ENCODE measurements around the gene CTNNA1.
"Not testable (repeated sequence)": the region's sequence is repeated elsewhere in the genome, so short reads cannot be mapped to it uniquely, and the experiment has no call there.

The CTNNA1 gene

DNA sequence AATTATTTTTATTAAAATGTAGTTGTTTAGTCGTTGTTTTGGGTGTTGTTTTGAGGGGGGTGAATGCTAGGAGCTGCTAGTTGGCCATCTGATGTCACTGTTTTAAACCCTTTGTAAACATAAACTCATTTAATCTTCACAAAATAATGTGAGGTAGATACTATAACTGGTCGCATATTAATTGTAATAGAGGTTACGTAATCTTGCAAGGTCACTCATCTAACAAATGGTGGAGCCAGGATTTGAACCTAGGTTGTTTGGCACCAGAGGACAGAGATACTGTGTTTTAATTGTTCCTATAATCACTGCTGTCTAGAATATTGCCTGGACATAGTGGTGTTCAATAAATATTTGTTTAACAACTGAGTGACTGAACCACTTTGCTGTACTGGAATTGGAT lies 67.5 kb downstream of the CTNNA1 start:
- peaks cover 3 to 32% (median 18%) of the 10 kb centered on the region in 5 donors for H3K36me3 ChIP-seq (ENCODE audit: control insufficient read depth in 5 of 5, insufficient read depth in 5 of 5, low read length in 5 of 5)
- H3K4me1 ChIP-seq (ENCODE audit: control insufficient read depth in 5 of 5, insufficient read depth in 5 of 5, low read length in 5 of 5), result peaks cover 0 to 19% (median 16%) of the 10 kb centered on the region in 5 donors
- no peaks in the 10 kb centered on the region for H3K27me3 ChIP-seq (ENCODE audit: control insufficient read depth in 5 of 5, insufficient read depth in 4 of 5, low read length in 5 of 5)
- no peaks in the 10 kb centered on the region for H3K9me3 ChIP-seq (ENCODE audit: control insufficient read depth in 5 of 5, low read length in 5 of 5)
- no peak overlapping the region for H3K9ac ChIP-seq (ENCODE audit: low read length in 5 of 5)
- H3K4me3 ChIP-seq (ENCODE audit: low read depth in 1 of 5, low read length in 5 of 5), result no peak overlapping the region
- H3K27ac ChIP-seq (ENCODE audit: low read depth, low read length), result no peak overlapping the region

DNA sequence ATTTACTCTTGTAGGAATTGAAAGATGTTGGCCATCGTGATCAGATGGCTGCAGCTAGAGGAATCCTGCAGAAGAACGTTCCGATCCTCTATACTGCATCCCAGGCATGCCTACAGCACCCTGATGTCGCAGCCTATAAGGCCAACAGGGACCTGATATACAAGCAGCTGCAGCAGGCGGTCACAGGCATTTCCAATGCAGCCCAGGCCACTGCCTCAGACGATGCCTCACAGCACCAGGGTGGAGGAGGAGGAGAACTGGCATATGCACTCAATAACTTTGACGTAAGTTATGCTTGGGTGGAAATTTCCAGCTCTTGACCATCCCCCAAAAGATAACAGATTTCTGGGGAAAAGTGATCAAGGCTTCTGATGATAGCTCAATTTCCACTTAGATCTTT lies 71.3 kb downstream of the CTNNA1 start:
- H3K27me3 ChIP-seq (ENCODE audit: control insufficient read depth in 5 of 5, insufficient read depth in 4 of 5, low read length in 5 of 5), result no peaks in the 10 kb centered on the region
- H3K9me3 ChIP-seq (ENCODE audit: control insufficient read depth in 5 of 5, low read length in 5 of 5), result no peaks in the 10 kb centered on the region
- peaks cover 0 to 22% (median 13%) of the 10 kb centered on the region in 5 donors for H3K4me1 ChIP-seq (ENCODE audit: control insufficient read depth in 5 of 5, insufficient read depth in 5 of 5, low read length in 5 of 5)
- H3K27ac ChIP-seq (ENCODE audit: low read depth, low read length), result peak overlapping the region; percentile 48
- peaks cover 15 to 40% (median 26%) of the 10 kb centered on the region in 5 donors for H3K36me3 ChIP-seq (ENCODE audit: control insufficient read depth in 5 of 5, insufficient read depth in 5 of 5, low read length in 5 of 5)
- no peak overlapping the region for H3K4me3 ChIP-seq (ENCODE audit: low read depth in 1 of 5, low read length in 5 of 5)
- no peak overlapping the region for H3K9ac ChIP-seq (ENCODE audit: low read length in 5 of 5)

DNA sequence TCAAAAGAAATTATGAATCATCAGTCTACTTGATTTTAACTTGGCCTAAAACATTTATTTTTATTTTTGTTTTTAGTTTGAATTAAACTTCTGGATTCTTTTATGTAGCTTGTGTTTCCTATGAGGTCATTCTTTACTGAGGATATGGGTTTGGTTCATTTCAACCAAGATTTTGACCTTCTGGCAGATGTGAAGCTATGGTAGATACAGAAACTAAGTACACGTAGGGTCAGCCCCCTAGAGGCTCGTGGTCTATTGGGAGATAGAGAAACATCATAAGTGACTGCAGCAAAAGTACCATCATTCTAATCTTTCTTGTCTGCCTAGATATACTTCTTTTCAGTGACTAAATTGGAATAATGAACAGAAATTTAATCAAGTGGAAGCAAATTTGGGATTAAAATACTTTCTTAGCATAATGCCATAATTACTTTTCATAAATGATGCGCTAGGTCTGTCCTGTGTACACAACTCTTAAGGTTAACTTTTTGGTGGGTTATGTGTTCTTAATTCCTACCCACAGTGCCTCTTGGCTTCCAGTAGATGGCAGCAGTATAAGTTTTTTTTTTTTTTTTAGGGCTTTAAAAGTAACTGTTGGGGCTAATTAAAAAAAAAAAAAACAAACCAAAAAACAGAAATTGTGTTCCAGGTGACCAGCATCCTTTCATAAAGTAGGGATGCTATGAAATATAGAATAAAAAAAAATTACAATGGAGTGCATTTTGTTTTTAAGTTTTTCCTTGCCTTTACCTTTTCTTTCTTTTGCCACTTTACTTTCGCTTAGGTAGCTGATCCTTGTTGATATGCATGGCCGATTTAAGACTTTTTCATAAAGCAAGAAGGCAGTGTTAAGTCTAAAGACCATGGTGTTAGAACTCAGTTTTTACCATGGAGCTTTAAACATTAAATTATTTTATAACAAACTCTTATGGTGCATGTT lies 72.0 kb downstream of the CTNNA1 start:
- H3K9me3 ChIP-seq (ENCODE audit: control insufficient read depth in 5 of 5, low read length in 5 of 5), result no peaks in the 10 kb centered on the region
- no peak overlapping the region for H3K9ac ChIP-seq (ENCODE audit: low read length in 5 of 5)
- H3K4me3 ChIP-seq (ENCODE audit: low read depth in 1 of 5, low read length in 5 of 5), result no peak overlapping the region
- H3K4me1 ChIP-seq (ENCODE audit: control insufficient read depth in 5 of 5, insufficient read depth in 5 of 5, low read length in 5 of 5), result peaks cover 0 to 22% (median 11%) of the 10 kb centered on the region in 5 donors
- peak overlapping the region; percentile 48 for H3K27ac ChIP-seq (ENCODE audit: low read depth, low read length)
- H3K36me3 ChIP-seq (ENCODE audit: control insufficient read depth in 5 of 5, insufficient read depth in 5 of 5, low read length in 5 of 5), result peaks cover 16 to 38% (median 25%) of the 10 kb centered on the region in 5 donors
- no peaks in the 10 kb centered on the region for H3K27me3 ChIP-seq (ENCODE audit: control insufficient read depth in 5 of 5, insufficient read depth in 4 of 5, low read length in 5 of 5)

DNA sequence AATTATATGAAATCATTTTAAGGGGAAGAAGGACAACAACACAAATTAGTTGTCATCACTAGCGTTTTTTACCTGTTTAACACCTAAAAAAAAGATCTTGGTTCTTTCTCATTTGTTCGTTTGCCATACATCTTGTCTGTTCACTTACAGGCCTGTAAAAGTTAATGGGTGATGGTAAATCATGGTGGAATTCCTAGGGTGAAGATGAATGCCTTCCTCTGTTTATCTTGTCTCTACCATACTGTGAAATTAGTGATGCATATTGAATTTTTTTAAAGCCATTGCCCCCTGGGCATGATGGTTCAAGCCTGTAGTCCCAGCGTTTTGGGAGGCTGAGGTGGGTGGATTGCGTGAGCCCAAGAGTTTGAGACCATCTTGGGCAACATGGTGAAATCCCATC lies 75.3 kb downstream of the CTNNA1 start:
- Histone ChIP-seq H3K9ac (ENCODE audit: low read length in 5 of 5) (no peak overlapping the region), H3K4me1 (ENCODE audit: control insufficient read depth in 5 of 5, insufficient read depth in 5 of 5, low read length in 5 of 5) (peaks cover 0 to 21% (median 4%) of the 10 kb centered on the region in 5 donors), H3K27me3 (ENCODE audit: control insufficient read depth in 5 of 5, insufficient read depth in 4 of 5, low read length in 5 of 5) (no peaks in the 10 kb centered on the region), H3K4me3 (ENCODE audit: low read depth in 1 of 5, low read length in 5 of 5) (no peak overlapping the region), H3K36me3 (ENCODE audit: control insufficient read depth in 5 of 5, insufficient read depth in 5 of 5, low read length in 5 of 5) (peaks cover 16 to 36% (median 24%) of the 10 kb centered on the region in 5 donors), H3K9me3 (ENCODE audit: control insufficient read depth in 5 of 5, low read length in 5 of 5) (no peaks in the 10 kb centered on the region), H3K27ac (ENCODE audit: low read depth, low read length) (peak overlapping the region; percentile 4)

DNA sequence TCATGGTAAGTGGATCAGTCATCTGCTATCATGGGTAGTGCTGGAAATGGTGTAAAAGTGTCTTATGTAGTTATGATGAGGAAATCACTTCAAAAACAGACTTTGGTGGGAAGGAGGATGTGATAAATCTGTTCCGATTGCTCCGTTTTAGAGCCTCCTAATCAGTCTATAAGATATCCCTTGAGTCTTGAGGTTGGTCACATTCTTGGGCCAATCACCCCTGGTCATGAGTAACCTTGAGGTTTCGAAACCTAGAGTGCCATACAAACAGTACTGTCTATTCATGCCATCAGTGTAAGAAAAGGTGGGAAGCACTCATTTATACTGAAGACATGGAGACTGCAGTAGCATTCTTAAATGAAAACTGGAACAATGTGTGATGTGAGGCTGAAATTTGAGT lies 76.1 kb downstream of the CTNNA1 start:
- H3K36me3 ChIP-seq (ENCODE audit: control insufficient read depth in 5 of 5, insufficient read depth in 5 of 5, low read length in 5 of 5), result peaks cover 16 to 32% (median 24%) of the 10 kb centered on the region in 5 donors
- H3K9ac ChIP-seq (ENCODE audit: low read length in 5 of 5), result no peak overlapping the region
- peaks cover 0 to 21% (median 3%) of the 10 kb centered on the region in 5 donors for H3K4me1 ChIP-seq (ENCODE audit: control insufficient read depth in 5 of 5, insufficient read depth in 5 of 5, low read length in 5 of 5)
- H3K27me3 ChIP-seq (ENCODE audit: control insufficient read depth in 5 of 5, insufficient read depth in 4 of 5, low read length in 5 of 5), result no peaks in the 10 kb centered on the region
- H3K4me3 ChIP-seq (ENCODE audit: low read depth in 1 of 5, low read length in 5 of 5), result no peak overlapping the region
- no peak overlapping the region for H3K27ac ChIP-seq (ENCODE audit: low read depth, low read length)
- no peaks in the 10 kb centered on the region for H3K9me3 ChIP-seq (ENCODE audit: control insufficient read depth in 5 of 5, low read length in 5 of 5)

DNA sequence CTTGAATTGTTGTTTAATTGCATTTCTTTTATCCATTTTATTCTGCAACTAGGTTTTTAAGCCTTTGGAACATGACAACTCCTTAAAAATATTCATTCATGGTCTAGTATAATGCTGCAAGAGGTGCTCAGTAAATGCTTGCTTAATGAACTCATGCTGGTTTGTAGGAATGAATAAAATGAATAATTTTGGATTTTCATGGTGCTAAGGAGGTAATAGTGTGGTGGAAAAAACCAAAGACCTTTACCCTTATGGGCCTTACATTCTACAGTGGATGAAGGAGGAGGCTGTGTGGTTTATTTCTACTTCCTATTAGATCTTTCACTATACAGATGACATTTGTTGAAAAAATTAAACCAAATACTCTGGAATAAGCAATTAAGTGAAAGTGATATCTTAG lies 78.5 kb downstream of the CTNNA1 start:
- Histone ChIP-seq H3K9ac (ENCODE audit: low read length in 5 of 5) (no peak overlapping the region), H3K27me3 (ENCODE audit: control insufficient read depth in 5 of 5, insufficient read depth in 4 of 5, low read length in 5 of 5) (no peaks in the 10 kb centered on the region), H3K36me3 (ENCODE audit: control insufficient read depth in 5 of 5, insufficient read depth in 5 of 5, low read length in 5 of 5) (peaks cover 15 to 22% (median 20%) of the 10 kb centered on the region in 5 donors), H3K27ac (ENCODE audit: low read depth, low read length) (no peak overlapping the region), H3K9me3 (ENCODE audit: control insufficient read depth in 5 of 5, low read length in 5 of 5) (no peaks in the 10 kb centered on the region), H3K4me1 (ENCODE audit: control insufficient read depth in 5 of 5, insufficient read depth in 5 of 5, low read length in 5 of 5) (peaks cover 0 to 21% (median 0%) of the 10 kb centered on the region in 5 donors), H3K4me3 (ENCODE audit: low read depth in 1 of 5, low read length in 5 of 5) (no peak overlapping the region)

DNA sequence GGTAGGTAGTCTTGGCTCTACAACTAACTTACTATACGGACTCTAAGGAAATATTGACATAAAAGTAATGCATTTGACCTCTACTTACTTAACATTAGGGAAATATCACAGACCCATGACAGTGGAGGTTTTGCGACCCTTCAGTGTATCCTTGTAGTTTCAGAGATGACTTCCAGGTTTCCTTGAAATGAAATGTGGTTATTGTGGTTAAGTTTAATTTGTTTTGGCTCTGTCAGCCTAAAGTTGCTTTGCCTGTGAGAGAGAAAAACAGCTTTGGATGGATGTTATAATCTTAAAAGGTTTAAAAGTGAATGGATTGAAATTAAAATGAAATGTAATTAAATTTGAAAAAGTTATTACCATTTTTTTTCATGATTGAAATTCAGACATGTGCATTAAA lies 79.0 kb downstream of the CTNNA1 start:
- Histone ChIP-seq H3K4me1 (ENCODE audit: control insufficient read depth in 5 of 5, insufficient read depth in 5 of 5, low read length in 5 of 5) (peaks cover 0 to 21% (median 0%) of the 10 kb centered on the region in 5 donors), H3K9ac (ENCODE audit: low read length in 5 of 5) (no peak overlapping the region), H3K9me3 (ENCODE audit: control insufficient read depth in 5 of 5, low read length in 5 of 5) (no peaks in the 10 kb centered on the region), H3K4me3 (ENCODE audit: low read depth in 1 of 5, low read length in 5 of 5) (no peak overlapping the region), H3K27me3 (ENCODE audit: control insufficient read depth in 5 of 5, insufficient read depth in 4 of 5, low read length in 5 of 5) (no peaks in the 10 kb centered on the region), H3K27ac (ENCODE audit: low read depth, low read length) (no peak overlapping the region), H3K36me3 (ENCODE audit: control insufficient read depth in 5 of 5, insufficient read depth in 5 of 5, low read length in 5 of 5) (peaks cover 12 to 20% (median 17%) of the 10 kb centered on the region in 5 donors)

DNA sequence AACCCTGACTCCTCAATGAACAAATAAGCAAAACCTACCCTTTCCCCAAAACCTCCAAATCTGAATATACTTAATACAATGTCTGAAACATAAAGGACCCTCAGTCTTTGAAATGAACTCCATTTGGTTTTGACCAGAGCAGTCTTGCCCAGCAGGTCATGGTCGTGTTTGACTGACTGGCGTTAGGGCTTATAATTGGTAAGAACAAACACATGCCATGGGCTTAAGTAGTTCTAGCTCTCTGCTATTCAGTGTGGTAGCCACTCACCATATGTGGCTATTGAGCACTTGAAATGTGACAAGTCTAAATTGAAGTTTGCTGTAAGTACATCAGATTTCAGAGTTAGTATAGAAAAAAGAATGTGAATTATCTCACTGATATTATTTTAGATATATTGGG lies 79.9 kb downstream of the CTNNA1 start:
- H3K9me3 ChIP-seq (ENCODE audit: control insufficient read depth in 5 of 5, low read length in 5 of 5), result no peaks in the 10 kb centered on the region
- H3K9ac ChIP-seq (ENCODE audit: low read length in 5 of 5), result no peak overlapping the region
- peaks cover 6 to 15% (median 13%) of the 10 kb centered on the region in 5 donors for H3K36me3 ChIP-seq (ENCODE audit: control insufficient read depth in 5 of 5, insufficient read depth in 5 of 5, low read length in 5 of 5)
- peaks cover 0 to 17% (median 0%) of the 10 kb centered on the region in 5 donors for H3K4me1 ChIP-seq (ENCODE audit: control insufficient read depth in 5 of 5, insufficient read depth in 5 of 5, low read length in 5 of 5)
- H3K27me3 ChIP-seq (ENCODE audit: control insufficient read depth in 5 of 5, insufficient read depth in 4 of 5, low read length in 5 of 5), result no peaks in the 10 kb centered on the region
- no peak overlapping the region for H3K27ac ChIP-seq (ENCODE audit: low read depth, low read length)
- no peak overlapping the region for H3K4me3 ChIP-seq (ENCODE audit: low read depth in 1 of 5, low read length in 5 of 5)

DNA sequence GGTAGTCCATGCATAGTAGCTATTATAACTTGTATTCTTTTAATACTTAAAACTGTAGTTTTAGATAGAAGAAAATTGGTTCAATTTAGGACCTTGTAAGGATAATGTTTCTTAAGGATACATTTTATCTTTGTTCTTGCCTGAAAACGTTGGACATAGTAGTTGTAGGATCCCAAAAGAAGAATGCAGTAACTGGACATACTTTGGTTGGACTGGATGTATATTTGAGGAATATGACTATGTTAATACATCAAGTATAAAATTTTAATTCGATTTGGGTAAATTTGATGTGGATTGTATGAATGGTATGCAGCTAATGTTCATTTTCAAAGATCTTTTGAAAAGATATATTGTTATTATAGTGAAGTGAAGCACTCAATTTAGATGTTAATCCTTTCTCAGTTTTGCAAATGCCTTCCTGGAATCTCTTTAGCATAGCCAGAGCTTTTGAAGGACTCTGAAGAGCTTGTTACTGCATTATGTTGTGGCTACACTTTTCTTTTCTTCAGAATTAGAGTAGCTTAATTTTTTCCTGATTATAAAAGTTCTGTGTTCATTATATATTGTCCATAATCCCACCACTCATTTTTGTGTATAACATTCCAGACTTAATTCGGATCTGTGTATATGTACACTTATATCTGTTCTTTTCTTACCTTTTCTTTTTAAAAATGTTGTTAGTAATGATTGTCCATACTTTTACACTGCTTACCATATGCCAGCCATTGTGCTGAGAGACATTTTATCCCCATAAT lies 80.7 kb downstream of the CTNNA1 start:
- H3K9ac ChIP-seq (ENCODE audit: low read length in 5 of 5), result no peak overlapping the region
- H3K4me3 ChIP-seq (ENCODE audit: low read depth in 1 of 5, low read length in 5 of 5), result no peak overlapping the region
- H3K36me3 ChIP-seq (ENCODE audit: control insufficient read depth in 5 of 5, insufficient read depth in 5 of 5, low read length in 5 of 5), result peaks cover under 1 to 10% (median 7%) of the 10 kb centered on the region in 5 donors
- no peaks in the 10 kb centered on the region for H3K9me3 ChIP-seq (ENCODE audit: control insufficient read depth in 5 of 5, low read length in 5 of 5)
- H3K27me3 ChIP-seq (ENCODE audit: control insufficient read depth in 5 of 5, insufficient read depth in 4 of 5, low read length in 5 of 5), result no peaks in the 10 kb centered on the region
- H3K27ac ChIP-seq (ENCODE audit: low read depth, low read length), result no peak overlapping the region
- peaks cover 0 to 12% (median 0%) of the 10 kb centered on the region in 5 donors for H3K4me1 ChIP-seq (ENCODE audit: control insufficient read depth in 5 of 5, insufficient read depth in 5 of 5, low read length in 5 of 5)

DNA sequence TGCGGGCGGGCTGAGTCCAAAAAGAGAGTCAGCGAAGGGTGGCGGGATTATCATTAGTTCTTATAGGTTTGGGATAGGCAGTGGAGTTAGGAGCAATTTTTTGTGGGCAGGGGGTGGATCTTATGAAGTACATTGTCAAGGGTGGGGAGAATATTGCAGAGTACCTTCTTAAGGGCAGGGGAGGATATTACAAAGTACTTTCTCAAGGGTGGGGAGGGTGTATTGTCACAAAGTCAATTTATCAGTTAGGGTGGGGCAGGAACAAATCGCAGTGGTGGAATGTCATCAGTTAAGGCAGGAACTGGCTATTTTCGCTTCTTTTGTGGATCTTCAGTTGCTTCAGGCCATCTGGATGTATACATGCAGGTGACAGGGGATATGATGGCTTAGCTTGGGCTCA lies 81.6 kb downstream of the CTNNA1 start:
- H3K9me3 ChIP-seq (ENCODE audit: control insufficient read depth in 5 of 5, low read length in 5 of 5); H3K4me3 ChIP-seq (ENCODE audit: low read depth in 1 of 5, low read length in 5 of 5); H3K27ac ChIP-seq (ENCODE audit: low read depth, low read length); H3K27me3 ChIP-seq (ENCODE audit: control insufficient read depth in 5 of 5, insufficient read depth in 4 of 5, low read length in 5 of 5); H3K36me3 ChIP-seq (ENCODE audit: control insufficient read depth in 5 of 5, insufficient read depth in 5 of 5, low read length in 5 of 5); H3K9ac ChIP-seq (ENCODE audit: low read length in 5 of 5): not testable (repeated sequence)
- peaks cover 0 to 14% (median 1%) of the 10 kb centered on the region in 5 donors for H3K4me1 ChIP-seq (ENCODE audit: control insufficient read depth in 5 of 5, insufficient read depth in 5 of 5, low read length in 5 of 5)
